SJSA1 (cell line): ENCODE results near the gene MDP1. TPM values are rescaled to one million over a fixed set of nuclear protein-coding genes. Genes with fewer than 3 reads are reported as not detected.
"Not testable (repeated sequence)": the region's sequence is repeated elsewhere in the genome, so short reads cannot be mapped to it uniquely, and the experiment has no call there.

Experiments used
- DNase-seq, 2 experiments: peaks; one replicate each; pipeline ENCODE4 v3.0.0-alpha.2; 2015 to 2020; ENCODE audit warnings: low spot score in 2 of 2, low read depth in 1 of 2
- H3K27ac ChIP-seq: fragments of 250-450 bp; sonication (Bioruptor Pico); 2 replicates; pipeline ENCODE4 v1.5.1; 2020; ENCODE audit warnings: mild to moderate bottlenecking, moderate library complexity
- H3K27me3 ChIP-seq: fragments of 250-450 bp; sonication (Bioruptor Pico); replicated peaks from 2 replicates; pipeline ENCODE4 v1.5.1; 2020; ENCODE audit warnings: mild to moderate bottlenecking, moderate library complexity
- H3K36me3 ChIP-seq: fragments of 250-450 bp; sonication (Bioruptor Pico); 2 replicates; pipeline ENCODE4 v1.5.1; 2020; ENCODE audit warnings: mild to moderate bottlenecking
- H3K4me1 ChIP-seq: fragments of 250-450 bp; sonication (Bioruptor Pico); replicated peaks from 2 replicates; pipeline ENCODE4 v1.6.1; 2021; ENCODE audit warnings: mild to moderate bottlenecking
- H3K4me3 ChIP-seq: fragments of 250-450 bp; sonication (Bioruptor Pico); 2 replicates; pipeline ENCODE4 v1.5.1; 2020; ENCODE audit warnings: mild to moderate bottlenecking
- H3K9me3 ChIP-seq: fragments of 250-450 bp; sonication (Bioruptor Pico); replicated peaks from 2 replicates; pipeline ENCODE4 v1.5.1; 2020; ENCODE audit warnings: mild to moderate bottlenecking
- total RNA-seq: library from RNA; depleted of rRNA; stranded (reverse); fragments of >200 nt; shearing (Covaris generic); gene quantifications from 2 replicates; pipeline ENCODE4 v1.2.3, GENCODE V29; 2014

The MDP1 gene
- total RNA-seq, 1 experiment from 2014 or later, result 13.6 TPM

- no peak overlapping the region for H3K4me3 ChIP-seq
- H3K9me3 ChIP-seq, result no peaks in the 10 kb centered on the region
- no peak overlapping the region for H3K27ac ChIP-seq
- peaks cover under 1% of the 10 kb centered on the region; the same call in 1 of the 2 replicates for H3K4me1 ChIP-seq
- no peaks in the 10 kb centered on the region for H3K27me3 ChIP-seq
- no peak for DNase-seq
- H3K36me3 ChIP-seq, result peaks cover 54% of the 10 kb centered on the region
Measured at GRCh38 chr14:24207104-24207551, 8.7 kb downstream of the MDP1 start.

DNA sequence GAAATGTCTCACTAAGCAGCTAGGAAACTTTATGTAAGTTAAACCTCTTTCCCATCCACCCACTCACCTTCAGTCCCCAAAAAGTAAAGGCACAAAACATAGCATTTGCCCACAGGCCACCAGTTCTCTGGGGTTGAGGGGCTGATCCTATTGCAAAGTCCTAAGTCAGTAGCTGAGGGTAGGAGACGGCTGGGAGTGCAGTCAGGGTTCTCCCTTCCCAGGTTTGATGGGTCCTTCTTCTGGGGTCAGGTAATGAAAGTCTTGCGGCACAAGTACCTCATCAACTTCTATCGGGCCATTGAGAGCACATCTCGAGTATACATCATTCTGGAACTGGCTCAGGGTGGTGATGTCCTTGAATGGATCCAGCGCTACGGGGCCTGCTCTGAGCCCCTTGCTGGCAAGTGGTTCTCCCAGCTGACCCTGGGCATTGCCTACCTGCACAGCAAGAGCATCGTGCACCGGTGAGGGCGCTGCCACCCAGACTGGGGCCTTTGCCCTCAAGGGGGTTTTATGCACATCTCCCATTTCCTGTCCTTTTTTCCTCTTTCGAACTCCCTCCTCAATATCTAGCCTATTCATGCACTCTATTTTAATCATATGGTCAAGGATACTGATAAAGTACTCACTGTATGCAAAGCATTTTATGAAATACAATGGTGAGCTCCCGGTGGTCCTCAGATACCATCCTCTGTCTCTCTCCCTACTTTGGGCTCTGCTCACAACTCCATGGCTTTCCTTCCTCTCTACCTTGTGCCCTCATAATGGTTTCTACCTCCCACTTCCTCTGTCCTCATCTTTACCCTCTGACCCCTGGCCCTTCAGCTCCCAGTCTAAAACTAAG lies 9.4 kb downstream of the MDP1 start:
- no peaks in the 10 kb centered on the region for H3K27me3 ChIP-seq
- H3K4me3 ChIP-seq, result no peak overlapping the region
- no peak for DNase-seq
- no peaks in the 10 kb centered on the region for H3K4me1 ChIP-seq
- H3K9me3 ChIP-seq, result no peaks in the 10 kb centered on the region
- H3K27ac ChIP-seq, result no peak overlapping the region
- H3K36me3 ChIP-seq, result peaks cover 50% of the 10 kb centered on the region

- Histone ChIP-seq H3K27ac (no peak overlapping the region), H3K36me3 (peaks cover 30% of the 10 kb centered on the region), H3K4me3 (no peak overlapping the region), H3K27me3 (no peaks in the 10 kb centered on the region), H3K4me1 (no peaks in the 10 kb centered on the region), H3K9me3 (no peaks in the 10 kb centered on the region)
- DNase-seq, result no peak
Measured at GRCh38 chr14:24204163-24205146, 11.4 kb downstream of the MDP1 start.

DNA sequence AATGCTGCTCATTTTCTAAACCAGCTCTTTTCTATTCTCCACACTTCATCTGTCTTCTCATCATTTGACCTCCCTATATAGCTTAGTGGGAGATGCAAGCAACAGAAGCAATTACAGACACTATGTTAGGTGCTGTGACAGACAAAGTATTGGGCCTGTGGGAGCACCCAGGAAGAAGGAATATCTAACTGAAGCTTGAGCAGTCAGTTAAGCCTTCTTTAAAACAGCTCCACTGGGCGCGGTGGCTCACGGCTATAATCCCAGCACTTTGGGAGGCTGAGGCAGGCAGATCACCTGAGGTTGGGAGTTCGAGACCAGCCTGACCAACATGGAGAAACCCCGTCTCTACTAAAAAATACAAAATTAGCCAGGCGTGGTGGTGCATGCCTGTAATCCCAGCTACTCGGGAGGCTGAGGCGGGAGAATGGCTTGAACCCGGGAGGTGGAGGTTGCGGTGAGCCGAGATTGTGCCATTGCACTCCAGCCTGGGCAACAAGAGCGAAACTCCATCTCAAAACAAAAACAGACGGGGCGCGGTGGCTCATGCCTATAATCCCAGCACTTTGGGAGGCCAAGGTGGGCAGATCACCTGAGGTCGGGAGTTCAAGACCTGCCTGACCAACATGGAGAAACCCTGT lies 12.5 kb downstream of the MDP1 start:
- H3K4me1 ChIP-seq, DNase-seq, H3K27me3 ChIP-seq, H3K4me3 ChIP-seq, H3K27ac ChIP-seq, H3K9me3 ChIP-seq: not testable (repeated sequence)
- peaks cover 27% of the 10 kb centered on the region for H3K36me3 ChIP-seq

- not testable (repeated sequence) for H3K27me3 ChIP-seq, DNase-seq, H3K9me3 ChIP-seq, H3K4me1 ChIP-seq, H3K4me3 ChIP-seq, H3K27ac ChIP-seq
- peaks cover 18% of the 10 kb centered on the region for H3K36me3 ChIP-seq
Measured at GRCh38 chr14:24202538-24202937, 13.3 kb downstream of the MDP1 start.

GRCh38 chr14:24198814-24199524 lies 16.9 kb downstream of the MDP1 start:
- no peak overlapping the region for H3K27ac ChIP-seq
- DNase-seq, result no peak
- H3K4me1 ChIP-seq, result peaks cover 20% of the 10 kb centered on the region
- H3K27me3 ChIP-seq, result no peaks in the 10 kb centered on the region
- H3K4me3 ChIP-seq, result no peak overlapping the region
- no peaks in the 10 kb centered on the region; the same call in 1 of the 2 replicates for H3K9me3 ChIP-seq
- peaks cover 19% of the 10 kb centered on the region for H3K36me3 ChIP-seq

DNA sequence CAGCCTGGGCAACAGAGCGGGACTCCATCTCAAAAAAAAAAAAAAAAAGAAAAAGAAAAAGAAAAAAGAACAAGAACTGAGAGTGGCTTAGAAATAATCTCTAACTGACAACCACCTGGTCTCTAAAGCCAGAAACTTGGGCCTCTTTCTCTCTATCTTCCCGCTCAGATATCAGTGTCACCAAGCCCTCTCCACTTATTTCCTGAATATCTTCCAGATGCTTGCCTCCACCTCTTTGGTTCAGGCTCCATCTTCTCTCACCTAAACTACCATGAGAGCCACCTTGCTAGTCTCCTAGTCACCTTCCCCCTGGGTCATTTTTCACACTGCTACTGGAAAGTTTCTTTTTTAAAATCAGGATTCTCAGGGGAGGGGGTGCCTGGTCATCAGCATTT lies 18.8 kb downstream of the MDP1 start:
- Histone ChIP-seq H3K4me3 (no peak overlapping the region), H3K27ac (no peak overlapping the region), H3K4me1 (peaks cover 20% of the 10 kb centered on the region), H3K27me3 (no peaks in the 10 kb centered on the region), H3K9me3 (no peaks in the 10 kb centered on the region; the same call in 1 of the 2 replicates), H3K36me3 (peaks cover 31% of the 10 kb centered on the region)
- no peak for DNase-seq

- Histone ChIP-seq H3K27ac (peak overlapping the region; percentile 97), H3K9me3 (no peaks in the 10 kb centered on the region; the same call in 1 of the 2 replicates), H3K36me3 (peaks cover 34% of the 10 kb centered on the region), H3K27me3 (no peaks in the 10 kb centered on the region), H3K4me3 (peak overlapping the region; percentile 69), H3K4me1 (peaks cover 20% of the 10 kb centered on the region)
- DNase-seq, result peak in 1 of 2 experiments; percentile 34
Measured at GRCh38 chr14:24196071-24197055, 19.5 kb downstream of the MDP1 start.

- Histone ChIP-seq H3K27me3 (no peaks in the 10 kb centered on the region), H3K4me3 (peak within 1 kb of the TSS; percentile 69), H3K4me1 (peaks cover 20% of the 10 kb centered on the region)
Measured at GRCh38 chr14:24195186-24196070, 20.4 kb downstream of the MDP1 start, which contains the start of gene TM9SF1. TM9SF1 (minus strand) TSS chr14:24195441; CDS start chr14:24195019, 422 bp downstream.

DNA sequence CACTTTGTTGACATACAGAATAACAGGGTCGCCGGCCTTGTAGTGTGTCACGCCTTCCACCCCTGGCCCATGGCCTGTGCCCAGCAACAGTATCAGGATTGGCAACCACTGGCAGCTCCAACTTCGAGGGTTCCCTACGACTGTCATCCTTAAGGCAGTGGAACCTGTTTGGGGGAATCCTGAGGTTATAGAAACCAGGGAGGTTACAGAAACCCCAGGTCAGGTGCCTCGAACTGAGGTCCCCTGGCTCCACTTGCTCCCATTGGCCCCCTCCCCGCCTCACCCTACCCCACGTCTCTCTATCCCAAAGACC lies 21.0 kb downstream of the MDP1 start:
- Histone ChIP-seq H3K4me1 (peaks cover 20% of the 10 kb centered on the region), H3K27ac (peak overlapping the region; percentile 97), H3K9me3 (no peaks in the 10 kb centered on the region; the same call in 1 of the 2 replicates), H3K4me3 (peak overlapping the region; percentile 69), H3K36me3 (peaks cover 34% of the 10 kb centered on the region), H3K27me3 (no peaks in the 10 kb centered on the region)
- no peak for DNase-seq

More at GRCh38 chr14:24195186-24196070, 20.4 kb downstream of the MDP1 start, which contains the start of gene TM9SF1:
- peaks cover 34% of the 10 kb centered on the region for H3K36me3 ChIP-seq
- H3K9me3 ChIP-seq, result no peaks in the 10 kb centered on the region; the same call in 1 of the 2 replicates
- H3K27ac ChIP-seq, result peak within 1 kb of the TSS; percentile 97
- peak; percentile 84 to 93 for DNase-seq

DNA sequence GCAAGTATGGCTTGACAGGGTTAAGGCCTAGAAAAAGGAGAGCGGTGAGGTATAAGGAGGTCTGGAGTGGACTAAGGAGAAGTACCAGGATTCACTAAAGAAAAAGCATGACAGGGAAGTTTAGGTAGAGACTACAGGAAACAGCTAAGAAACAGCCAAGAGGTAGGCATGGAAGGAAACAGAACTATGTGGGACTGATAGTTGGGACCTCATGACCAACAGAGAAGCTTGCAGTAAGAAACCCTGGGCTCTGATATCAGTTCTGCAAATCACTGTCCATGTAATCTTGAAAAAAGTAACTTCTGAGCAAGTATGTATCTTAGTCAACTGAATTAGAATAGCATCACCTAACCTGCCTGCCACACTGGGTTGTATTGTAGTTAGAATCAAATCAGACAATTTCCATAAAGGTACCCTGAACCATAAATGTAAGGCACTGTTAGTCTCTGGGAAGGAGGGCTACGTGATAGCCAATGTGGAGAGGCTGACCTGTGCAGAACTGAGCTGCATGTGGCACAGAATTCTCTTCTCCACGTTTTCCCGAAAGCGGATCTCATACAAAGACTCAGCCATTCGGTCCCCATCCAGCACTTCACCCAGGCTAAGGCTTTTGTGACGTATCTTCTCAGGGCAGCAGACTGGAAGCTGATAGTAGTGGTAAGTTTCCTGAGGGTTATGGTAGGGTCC lies 21.5 kb downstream of the MDP1 start:
- Histone ChIP-seq H3K36me3 (peaks cover 34% of the 10 kb centered on the region), H3K4me3 (peak overlapping the region; percentile 69), H3K27me3 (no peaks in the 10 kb centered on the region), H3K9me3 (no peaks in the 10 kb centered on the region; the same call in 1 of the 2 replicates), H3K27ac (peak overlapping the region; percentile 97; the same call in 1 of the 2 replicates), H3K4me1 (peaks cover 20% of the 10 kb centered on the region)
- DNase-seq, result no peak
